HEK293T (cell line): ENCODE data around the gene ALOX5.
"Not testable (repeated sequence)": the region's sequence is repeated elsewhere in the genome, so short reads cannot be mapped to it uniquely, and the experiment has no call there.

ENCODE experiments used
- CTCF ChIA-PET: fragments of 350-600 bp; formaldehyde crosslinking; extraction: SDS; loops from one replicate; lab custom pipeline; 2021; ENCODE audit warnings: antibody characterized with exemption, inconsistent platforms; lab: Yijun Ruan, JAX
- POLR2A ChIA-PET: fragments of 350-600 bp; formaldehyde crosslinking; extraction: SDS; loops from one replicate; lab custom pipeline; 2020; ENCODE audit warnings: antibody characterized with exemption, inconsistent platforms; lab: Yijun Ruan, JAX
- DNase-seq: peaks from one replicate; pipeline ENCODE4 v3.0.0; 2012; ENCODE audit warnings: mixed read lengths; ENCODE audit errors: extremely low spot score
- ARNT ChIP-seq: fragments of 450-650 bp; IDR thresholded peaks from 2 replicates; pipeline ENCODE4 v1.6.1; 2017; ENCODE audit warnings: mild to moderate bottlenecking
- BHLHE40 ChIP-seq: fragments of 450-650 bp; IDR thresholded peaks from 2 replicates; pipeline ENCODE4 v1.6.1; 2016; ENCODE audit warnings: mild to moderate bottlenecking, moderate library complexity, borderline replicate concordance
- CTBP1 ChIP-seq: fragments of 450-650 bp; IDR thresholded peaks from 2 replicates; pipeline ENCODE4 v1.6.1; 2016; ENCODE audit warnings: borderline replicate concordance
- ELF4 ChIP-seq: fragments of 450-650 bp; IDR thresholded peaks from 2 replicates; pipeline ENCODE4 v1.6.1; 2017; ENCODE audit warnings: antibody characterized with exemption
- FOXA1 ChIP-seq: fragments of 450-650 bp; IDR thresholded peaks from 2 replicates; pipeline ENCODE4 v1.6.1; 2016; ENCODE audit warnings: mild to moderate bottlenecking
- FOXK2 ChIP-seq: fragments of 450-650 bp; IDR thresholded peaks from 2 replicates; pipeline ENCODE4 v1.6.1; 2016; ENCODE audit warnings: mild to moderate bottlenecking
- FOXM1 ChIP-seq: fragments of 450-650 bp; IDR thresholded peaks from 2 replicates; pipeline ENCODE4 v1.6.1; 2017; ENCODE audit warnings: mild to moderate bottlenecking, borderline replicate concordance
- HDGF ChIP-seq: fragments of 450-650 bp; IDR thresholded peaks from 2 replicates; pipeline ENCODE4 v1.6.1; 2017; ENCODE audit warnings: antibody characterized with exemption, borderline replicate concordance
- L3MBTL2 ChIP-seq: fragments of 450-650 bp; conservative IDR thresholded peaks from 2 replicates; pipeline ENCODE4 v1.6.1; 2016; ENCODE audit warnings: mild to moderate bottlenecking
- LEF1 ChIP-seq: fragments of 450-650 bp; IDR thresholded peaks from 2 replicates; pipeline ENCODE4 v1.6.1; 2017; ENCODE audit warnings: mild to moderate bottlenecking, borderline replicate concordance
- NFRKB ChIP-seq: fragments of 450-650 bp; IDR thresholded peaks from 2 replicates; pipeline ENCODE4 v1.6.1; 2016; ENCODE audit warnings: mild to moderate bottlenecking, moderate library complexity
- SP1 ChIP-seq: fragments of 450-650 bp; IDR thresholded peaks from 2 replicates; pipeline ENCODE4 v1.6.1; 2017
- SUZ12 ChIP-seq: fragments of 450-650 bp; IDR thresholded peaks from 2 replicates; pipeline ENCODE4 v1.6.1; 2016; ENCODE audit warnings: mild to moderate bottlenecking
- TARDBP ChIP-seq: fragments of 450-650 bp; IDR thresholded peaks from 2 replicates; pipeline ENCODE4 v1.6.1; 2016
- ZNF384 ChIP-seq: fragments of 450-650 bp; IDR thresholded peaks from 2 replicates; pipeline ENCODE4 v1.6.1; 2016
- TF ChIP-seq, protein P1 (sequence below): fragments of 450-650 bp; IDR thresholded peaks from 2 replicates; pipeline ENCODE4 v1.6.1; 2016

The ALOX5 gene

DNA sequence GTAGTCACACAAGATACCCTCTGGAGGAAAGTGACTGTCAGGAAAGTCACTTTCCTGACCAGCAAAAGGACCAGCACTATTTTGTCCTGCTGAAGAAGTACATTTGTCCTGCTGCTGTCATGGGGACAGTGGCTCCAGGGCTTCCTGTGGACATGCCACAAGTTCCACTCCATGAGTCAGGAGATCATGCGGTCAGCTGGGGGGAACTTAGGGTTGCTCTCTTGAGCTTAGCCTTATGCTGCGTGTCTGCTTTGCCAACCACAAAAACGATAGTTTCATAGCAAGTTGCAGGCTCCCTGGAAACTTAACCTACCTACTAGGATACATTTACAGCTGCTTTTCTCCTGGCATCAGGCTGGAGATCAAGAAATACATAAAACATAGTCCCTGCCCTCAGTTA is 19.8 kb upstream of the ALOX5 start:
- POLR2A ChIA-PET, result no interaction called here

DNA sequence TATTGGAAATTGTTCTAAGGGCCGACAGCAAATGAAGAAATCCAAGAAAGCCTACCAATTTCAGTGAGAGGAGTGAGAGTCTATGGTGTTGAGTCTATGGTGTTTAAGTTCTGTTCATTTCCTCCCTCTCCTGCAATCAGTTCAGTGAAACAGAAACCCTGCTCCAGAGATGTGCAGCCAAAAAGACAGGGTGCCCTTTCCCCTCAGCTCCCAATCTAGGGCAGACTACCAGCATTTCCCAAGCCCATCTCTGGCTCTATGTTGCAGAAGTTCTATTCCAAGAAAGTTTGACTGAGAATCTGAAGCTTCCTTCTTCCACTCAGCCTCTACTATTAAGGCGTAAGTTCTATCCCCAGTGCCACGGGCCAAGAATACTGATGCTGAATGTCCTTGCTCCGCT is 18.5 kb upstream of the ALOX5 start:
- POLR2A ChIA-PET, result no interaction called here

More for the DNA sequence above, 19.8 kb upstream of the ALOX5 start:
- TF ChIP-seq ZNF384 (no peak), SUZ12 (no peak), ARNT (no peak), TARDBP (no peak), FOXM1 (no peak), CTBP1 (no peak), SP1 (no peak), L3MBTL2 (no peak), FOXK2 (no peak), ELF4 (no peak), HDGF (no peak), NFRKB (no peak), LEF1 (no peak), FOXA1 (no peak), BHLHE40 (no peak)
- TF ChIP-seq, protein P1, sequence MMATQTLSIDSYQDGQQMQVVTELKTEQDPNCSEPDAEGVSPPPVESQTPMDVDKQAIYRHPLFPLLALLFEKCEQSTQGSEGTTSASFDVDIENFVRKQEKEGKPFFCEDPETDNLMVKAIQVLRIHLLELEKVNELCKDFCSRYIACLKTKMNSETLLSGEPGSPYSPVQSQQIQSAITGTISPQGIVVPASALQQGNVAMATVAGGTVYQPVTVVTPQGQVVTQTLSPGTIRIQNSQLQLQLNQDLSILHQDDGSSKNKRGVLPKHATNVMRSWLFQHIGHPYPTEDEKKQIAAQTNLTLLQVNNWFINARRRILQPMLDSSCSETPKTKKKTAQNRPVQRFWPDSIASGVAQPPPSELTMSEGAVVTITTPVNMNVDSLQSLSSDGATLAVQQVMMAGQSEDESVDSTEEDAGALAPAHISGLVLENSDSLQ, result no peak
- CTCF ChIA-PET, result no interaction called here
- no peak for DNase-seq

DNA sequence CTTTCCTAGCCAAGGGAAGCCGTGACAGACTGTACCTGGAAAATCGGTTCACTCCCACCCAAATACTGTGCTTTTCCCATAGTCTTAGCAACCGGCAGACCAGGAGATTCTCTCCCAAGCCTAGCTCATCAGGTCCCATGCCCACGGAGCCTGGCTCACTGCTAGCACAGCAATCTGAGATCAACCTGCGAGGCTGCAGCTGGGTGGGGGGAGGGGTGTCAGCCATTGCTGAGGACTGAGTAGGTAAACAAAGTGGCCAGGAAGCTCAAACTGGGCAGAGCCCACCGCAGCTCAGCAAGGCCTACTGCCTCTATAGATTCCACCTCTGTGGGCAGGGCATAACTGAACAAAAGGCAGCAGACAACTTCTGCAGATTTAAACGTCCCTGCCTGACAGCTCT is 15.1 kb upstream of the ALOX5 start:
- DNase-seq, POLR2A ChIA-PET, CTCF ChIA-PET: not testable (repeated sequence)

More for the DNA sequence above, 18.5 kb upstream of the ALOX5 start:
- CTCF ChIA-PET, result no interaction called here
- DNase-seq, result no peak
- TF ChIP-seq TARDBP (no peak), HDGF (no peak), LEF1 (no peak), BHLHE40 (no peak), FOXK2 (no peak), SP1 (no peak), L3MBTL2 (no peak)
- TF ChIP-seq, protein P1, result no peak

DNA sequence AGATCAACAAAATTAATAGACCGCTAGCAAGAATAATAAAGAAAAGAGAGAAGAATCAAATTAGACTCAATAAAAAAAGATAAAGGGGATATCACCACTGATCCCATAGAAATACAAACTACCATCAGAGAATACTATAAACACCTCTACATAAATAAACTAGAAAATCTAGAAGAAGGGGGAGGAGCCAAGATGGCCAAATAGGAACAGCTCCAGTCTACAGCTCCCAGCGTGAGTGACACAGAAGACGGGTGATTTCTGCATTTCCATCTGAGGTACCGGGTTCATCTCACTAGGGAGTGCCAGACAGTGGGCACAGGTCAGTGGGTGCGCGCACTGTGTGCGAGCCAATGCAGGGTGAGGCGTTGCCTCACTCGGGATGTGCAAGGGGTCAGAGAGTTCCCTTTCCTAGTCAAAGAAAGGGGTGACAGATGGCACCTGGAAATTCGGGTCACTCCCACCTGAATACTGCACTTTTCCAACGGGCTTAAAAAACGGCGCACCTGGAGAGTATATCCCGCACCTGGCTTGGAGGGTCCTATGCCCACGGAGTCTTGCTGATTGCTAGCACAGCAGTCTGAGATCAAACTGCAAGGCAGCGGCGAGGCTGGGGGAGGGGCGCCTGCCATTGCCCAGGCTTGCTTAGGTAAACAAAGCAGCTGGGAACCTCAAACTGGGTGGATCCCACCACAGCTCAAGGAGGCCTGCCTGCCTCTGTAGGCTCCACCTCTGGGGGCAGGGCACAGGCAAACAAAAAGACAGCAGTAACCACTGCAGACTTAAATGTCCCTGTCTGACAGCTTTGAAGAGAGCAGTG is 11.8 kb upstream of the ALOX5 start:
- CTCF ChIA-PET, POLR2A ChIA-PET, DNase-seq: not testable (repeated sequence)
- TF ChIP-seq, protein P1, result peak; percentile 66

DNA sequence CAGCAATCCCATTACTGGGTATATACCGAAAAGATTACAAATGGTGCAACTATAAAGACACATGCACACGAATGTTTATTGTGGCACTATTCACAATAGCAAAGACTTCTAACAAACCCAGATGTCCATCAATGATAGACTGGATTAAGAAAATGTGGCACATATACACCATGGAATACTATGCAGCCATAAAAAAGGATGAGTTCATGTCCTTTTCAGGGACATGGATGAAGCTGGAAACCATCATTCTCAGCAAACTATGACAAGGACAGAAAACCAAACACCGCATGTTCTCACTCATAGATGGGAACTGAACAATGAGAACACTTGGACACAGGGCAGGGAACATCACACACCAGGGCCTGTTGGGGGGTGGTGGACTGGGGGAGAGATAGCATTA is 6.4 kb upstream of the ALOX5 start:
- POLR2A ChIA-PET, CTCF ChIA-PET: not testable (repeated sequence)

DNA sequence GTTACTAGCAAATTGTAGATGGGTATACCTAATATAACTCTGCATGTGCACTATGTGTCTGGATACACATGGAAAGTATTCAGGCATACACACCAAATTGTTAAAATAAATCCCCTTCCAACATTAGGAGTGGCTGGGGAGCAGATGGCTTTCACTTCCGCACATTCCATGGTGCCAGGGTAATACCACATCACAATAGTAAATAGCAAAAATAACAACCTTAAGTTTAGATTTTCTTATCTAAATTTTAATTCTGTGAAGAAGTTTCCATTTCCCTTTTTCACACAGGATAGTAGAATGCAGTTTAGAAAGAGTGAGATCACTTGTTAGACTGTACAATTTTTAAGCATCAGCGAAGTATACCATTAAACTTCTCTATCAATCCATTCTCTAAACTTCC is 5.8 kb upstream of the ALOX5 start:
- no peak for DNase-seq
- ChIA-PET CTCF (no interaction called here), POLR2A (no interaction called here)
- TF ChIP-seq SP1, result no peak
- TF ChIP-seq, protein P1, result no peak
- no peak for TF ChIP-seq SUZ12
- TF ChIP-seq L3MBTL2, result no peak
- no peak for TF ChIP-seq FOXK2
- no peak for TF ChIP-seq HDGF
- TF ChIP-seq BHLHE40, result no peak
- TF ChIP-seq ELF4, result no peak
- no peak for TF ChIP-seq CTBP1
- TF ChIP-seq FOXA1, result no peak
- TF ChIP-seq FOXM1, result no peak
- TF ChIP-seq NFRKB, result no peak
- no peak for TF ChIP-seq LEF1
- no peak for TF ChIP-seq TARDBP
- no peak for TF ChIP-seq ARNT
- TF ChIP-seq ZNF384, result no peak

More for the DNA sequence above, 6.4 kb upstream of the ALOX5 start:
- not testable (repeated sequence) for DNase-seq
